Measurements from ENCODE around the gene IRF6. TPM values are rescaled to one million over a fixed set of nuclear protein-coding genes. Genes with fewer than 3 reads are reported as not detected.
A peak's percentile ranks its signal among the peaks of the same experiment; 100 is the strongest.

IRF6 gene
- total RNA-seq, 1 donor from 2014 or later, result 21.2 TPM

DNA sequence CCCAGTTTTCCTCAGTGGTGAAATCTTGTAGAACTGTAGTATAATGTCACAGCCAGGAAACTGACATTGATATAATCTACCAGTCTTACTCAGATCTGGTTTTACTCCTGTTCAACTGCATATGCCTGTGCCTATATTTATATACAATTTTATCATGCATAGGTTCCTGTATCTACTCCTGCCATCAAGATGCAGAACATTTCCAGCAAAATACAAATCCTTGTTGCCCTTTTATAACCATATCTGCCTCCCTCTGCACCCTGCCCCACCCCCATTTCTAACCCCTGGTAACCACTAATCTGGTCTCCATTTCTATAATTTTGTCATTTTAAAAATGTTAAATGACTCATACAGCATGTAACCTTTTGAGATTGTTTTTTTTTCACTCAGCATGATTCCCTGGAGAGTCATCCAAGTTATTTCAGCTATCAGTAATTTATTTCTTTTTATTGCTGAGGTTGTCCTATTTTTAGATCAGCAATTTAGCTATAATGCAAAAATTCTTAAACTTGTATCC lies 29.9 kb upstream of the IRF6 start:
- Histone ChIP-seq H3K4me2 (ENCODE audit: low read length) (peak overlapping the region; percentile 43), H3K9ac (ENCODE audit: low read length) (peak overlapping the region; percentile 24), H3K4me1 (ENCODE audit: insufficient read depth, low read length) (peaks cover 31% of the 10 kb centered on the region), H4K20me1 (ENCODE audit: insufficient read depth, low read length) (no peaks in the 10 kb centered on the region), H3K79me2 (ENCODE audit: insufficient read depth, low read length) (peaks cover 35% of the 10 kb centered on the region), H3K36me3 (ENCODE audit: insufficient read depth, low read length) (peaks cover 68% of the 10 kb centered on the region), H2AFZ (ENCODE audit: low read depth, low read length) (no peak overlapping the region), H3K27ac (ENCODE audit: low read depth, low read length) (peak overlapping the region; percentile 1), H3K9me3 (ENCODE audit: insufficient read depth, low read depth, low read length) (no peaks in the 10 kb centered on the region), H3K27me3 (ENCODE audit: insufficient read depth, low read length) (no peaks in the 10 kb centered on the region), H3K4me3 (ENCODE audit: insufficient read depth, low read depth, low read length) (no peak overlapping the region)
- peak; percentile 61 for DNase-seq (ENCODE audit: low read depth)
- Mint-ChIP-seq H3K4me1 (ENCODE audit: low read depth, unreplicated experiment) (peaks cover 22% of the 10 kb centered on the region), H3K27ac (ENCODE audit: unreplicated experiment) (no peak overlapping the region), H3K36me3 (ENCODE audit: low read depth, unreplicated experiment) (peaks cover 17% of the 10 kb centered on the region), H3K27me3 (ENCODE audit: low read depth, unreplicated experiment) (no peaks in the 10 kb centered on the region), H3K9me3 (ENCODE audit: unreplicated experiment) (no peaks in the 10 kb centered on the region), H3K4me3 (ENCODE audit: unreplicated experiment) (no peak overlapping the region)
- no peak for TF ChIP-seq EZH2 (IDR thresholded peaks at IDR 0.05; ENCODE audit: insufficient read depth, low read length)
- TF ChIP-seq, protein P1, sequence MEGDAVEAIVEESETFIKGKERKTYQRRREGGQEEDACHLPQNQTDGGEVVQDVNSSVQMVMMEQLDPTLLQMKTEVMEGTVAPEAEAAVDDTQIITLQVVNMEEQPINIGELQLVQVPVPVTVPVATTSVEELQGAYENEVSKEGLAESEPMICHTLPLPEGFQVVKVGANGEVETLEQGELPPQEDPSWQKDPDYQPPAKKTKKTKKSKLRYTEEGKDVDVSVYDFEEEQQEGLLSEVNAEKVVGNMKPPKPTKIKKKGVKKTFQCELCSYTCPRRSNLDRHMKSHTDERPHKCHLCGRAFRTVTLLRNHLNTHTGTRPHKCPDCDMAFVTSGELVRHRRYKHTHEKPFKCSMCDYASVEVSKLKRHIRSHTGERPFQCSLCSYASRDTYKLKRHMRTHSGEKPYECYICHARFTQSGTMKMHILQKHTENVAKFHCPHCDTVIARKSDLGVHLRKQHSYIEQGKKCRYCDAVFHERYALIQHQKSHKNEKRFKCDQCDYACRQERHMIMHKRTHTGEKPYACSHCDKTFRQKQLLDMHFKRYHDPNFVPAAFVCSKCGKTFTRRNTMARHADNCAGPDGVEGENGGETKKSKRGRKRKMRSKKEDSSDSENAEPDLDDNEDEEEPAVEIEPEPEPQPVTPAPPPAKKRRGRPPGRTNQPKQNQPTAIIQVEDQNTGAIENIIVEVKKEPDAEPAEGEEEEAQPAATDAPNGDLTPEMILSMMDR (IDR thresholded peaks at IDR 0.05; ENCODE audit: insufficient read depth, low read depth, low read length), result no peak
- FAIRE-seq, result no peak

GRCh38 chr1:209831615-209832014 lies 25.7 kb upstream of the IRF6 start:
- peaks cover 17% of the 10 kb centered on the region for H3K4me1 ChIP-seq (ENCODE audit: insufficient read depth, low read length)
- peaks cover 43% of the 10 kb centered on the region for H3K36me3 ChIP-seq (ENCODE audit: insufficient read depth, low read length)
- H3K27ac ChIP-seq (ENCODE audit: low read depth, low read length), result peak overlapping the region; percentile 65
- Mint-ChIP-seq H3K9me3 (ENCODE audit: unreplicated experiment) (no peaks in the 10 kb centered on the region), H3K4me3 (ENCODE audit: unreplicated experiment) (no peak overlapping the region), H3K27ac (ENCODE audit: unreplicated experiment) (no peak overlapping the region), H3K27me3 (ENCODE audit: low read depth, unreplicated experiment) (no peaks in the 10 kb centered on the region), H3K4me1 (ENCODE audit: low read depth, unreplicated experiment) (peaks cover 10% of the 10 kb centered on the region), H3K36me3 (ENCODE audit: low read depth, unreplicated experiment) (peaks cover 11% of the 10 kb centered on the region)
- H3K79me2 ChIP-seq (ENCODE audit: insufficient read depth, low read length), result peaks cover 37% of the 10 kb centered on the region
- H3K4me2 ChIP-seq (ENCODE audit: low read length), result peak overlapping the region; percentile 23
- FAIRE-seq, result peak; percentile 58
- no peak overlapping the region for H2AFZ ChIP-seq (ENCODE audit: low read depth, low read length)
- H4K20me1 ChIP-seq (ENCODE audit: insufficient read depth, low read length), result no peaks in the 10 kb centered on the region
- no peak overlapping the region for H3K4me3 ChIP-seq (ENCODE audit: insufficient read depth, low read depth, low read length)
- no peak for TF ChIP-seq EZH2 (IDR thresholded peaks at IDR 0.05; ENCODE audit: insufficient read depth, low read length)
- TF ChIP-seq, protein P1 (IDR thresholded peaks at IDR 0.05; ENCODE audit: insufficient read depth, low read depth, low read length), result no peak
- H3K9ac ChIP-seq (ENCODE audit: low read length), result peak overlapping the region; percentile 16
- no peaks in the 10 kb centered on the region for H3K9me3 ChIP-seq (ENCODE audit: insufficient read depth, low read depth, low read length)
- no peaks in the 10 kb centered on the region for H3K27me3 ChIP-seq (ENCODE audit: insufficient read depth, low read length)
- peak; percentile 57 for DNase-seq (ENCODE audit: low read depth)

- no peak for FAIRE-seq
- Histone ChIP-seq H3K4me3 (ENCODE audit: insufficient read depth, low read depth, low read length) (no peak overlapping the region), H3K4me2 (ENCODE audit: low read length) (peak overlapping the region; percentile 25), H3K9ac (ENCODE audit: low read length) (no peak overlapping the region), H3K27ac (ENCODE audit: low read depth, low read length) (peak overlapping the region; percentile 65), H3K79me2 (ENCODE audit: insufficient read depth, low read length) (peaks cover 37% of the 10 kb centered on the region), H4K20me1 (ENCODE audit: insufficient read depth, low read length) (no peaks in the 10 kb centered on the region), H3K4me1 (ENCODE audit: insufficient read depth, low read length) (peaks cover 13% of the 10 kb centered on the region), H2AFZ (ENCODE audit: low read depth, low read length) (no peak overlapping the region), H3K27me3 (ENCODE audit: insufficient read depth, low read length) (no peaks in the 10 kb centered on the region), H3K36me3 (ENCODE audit: insufficient read depth, low read length) (peaks cover 36% of the 10 kb centered on the region), H3K9me3 (ENCODE audit: insufficient read depth, low read depth, low read length) (no peaks in the 10 kb centered on the region)
- no peak overlapping the region for H3K27ac Mint-ChIP-seq (ENCODE audit: unreplicated experiment)
- H3K4me1 Mint-ChIP-seq (ENCODE audit: low read depth, unreplicated experiment), result peaks cover 8% of the 10 kb centered on the region
- H3K4me3 Mint-ChIP-seq (ENCODE audit: unreplicated experiment), result no peak overlapping the region
- TF ChIP-seq, protein P1 (IDR thresholded peaks at IDR 0.05; ENCODE audit: insufficient read depth, low read depth, low read length), result no peak
- TF ChIP-seq EZH2 (IDR thresholded peaks at IDR 0.05; ENCODE audit: insufficient read depth, low read length), result no peak
- no peaks in the 10 kb centered on the region for H3K9me3 Mint-ChIP-seq (ENCODE audit: unreplicated experiment)
- H3K27me3 Mint-ChIP-seq (ENCODE audit: low read depth, unreplicated experiment), result no peaks in the 10 kb centered on the region
- DNase-seq (ENCODE audit: low read depth), result no peak
- H3K36me3 Mint-ChIP-seq (ENCODE audit: low read depth, unreplicated experiment), result peaks cover 11% of the 10 kb centered on the region
Measured at GRCh38 chr1:209830722-209831121, 24.8 kb upstream of the IRF6 start.
